Skeletal muscle cell (primary cell): ENCODE data around the gene PPP2R5D.
"Not testable (repeated sequence)": the region's sequence is repeated elsewhere in the genome, so short reads cannot be mapped to it uniquely, and the experiment has no call there.

Source experiments
- DNase-seq: peaks from one replicate; pipeline ENCODE4 v3.0.0-alpha.2; 2010; ENCODE audit warnings: low read depth
- H3K4me3 ChIP-seq: 2 replicates; pipeline ENCODE4 v1.5.1; 2011; ENCODE audit warnings: low read depth, mild to moderate bottlenecking, control low read depth, low read length, moderate library complexity

PPP2R5D gene

DNA sequence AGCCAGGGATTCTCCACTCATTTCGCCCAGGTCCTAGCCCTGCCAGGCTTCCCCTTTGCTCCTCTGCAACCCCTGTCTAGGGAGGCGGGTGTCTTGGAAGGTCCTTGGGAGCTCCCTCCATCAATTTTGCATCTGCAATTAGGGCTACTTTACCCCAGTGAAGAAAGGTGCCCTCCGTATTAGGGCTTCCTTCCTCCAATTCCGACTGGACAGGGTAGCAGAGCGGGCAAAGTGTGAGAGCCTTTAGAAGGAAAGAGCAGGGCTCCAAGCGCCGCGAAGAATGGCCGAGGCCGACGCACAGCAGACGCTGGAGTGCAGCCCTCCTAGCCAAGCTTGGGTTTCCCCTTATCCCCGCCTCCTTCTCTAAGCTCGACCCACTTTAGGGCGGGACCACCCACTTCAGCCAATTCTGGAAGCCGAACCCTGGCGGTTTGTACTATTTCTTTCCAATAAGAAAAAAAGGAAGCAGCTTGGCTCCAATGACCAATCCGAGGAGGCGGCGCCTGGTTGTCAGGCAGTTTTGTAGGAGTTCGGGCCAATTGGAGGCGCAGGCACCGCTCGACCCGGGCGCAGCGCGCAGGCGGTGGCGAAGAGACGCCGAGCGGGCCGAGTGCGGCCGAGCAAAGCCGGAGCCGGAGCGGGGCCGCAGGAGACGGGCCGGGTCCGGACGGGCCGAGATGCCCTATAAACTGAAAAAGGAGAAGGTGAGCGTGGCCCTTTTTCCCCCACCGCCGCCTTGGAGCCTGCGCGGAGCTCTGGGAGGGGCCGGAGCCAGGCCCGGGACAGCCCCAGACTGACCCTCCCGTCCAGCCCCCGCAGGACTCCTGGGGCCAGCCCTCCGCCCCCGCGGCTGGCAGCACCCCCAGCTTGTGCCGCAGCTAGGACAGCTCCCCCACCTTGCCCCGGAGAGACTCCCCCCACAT, at the start of gene PPP2R5D:
Gene PPP2R5D, plus strand, starts transcription at position 570 of the 923 bp plus-strand sequence. Its CDS starts 108 bp downstream, at position 678.
- peak within 1 kb of the TSS; percentile 81 for H3K4me3 ChIP-seq
- DNase-seq = peak; percentile 95

DNA sequence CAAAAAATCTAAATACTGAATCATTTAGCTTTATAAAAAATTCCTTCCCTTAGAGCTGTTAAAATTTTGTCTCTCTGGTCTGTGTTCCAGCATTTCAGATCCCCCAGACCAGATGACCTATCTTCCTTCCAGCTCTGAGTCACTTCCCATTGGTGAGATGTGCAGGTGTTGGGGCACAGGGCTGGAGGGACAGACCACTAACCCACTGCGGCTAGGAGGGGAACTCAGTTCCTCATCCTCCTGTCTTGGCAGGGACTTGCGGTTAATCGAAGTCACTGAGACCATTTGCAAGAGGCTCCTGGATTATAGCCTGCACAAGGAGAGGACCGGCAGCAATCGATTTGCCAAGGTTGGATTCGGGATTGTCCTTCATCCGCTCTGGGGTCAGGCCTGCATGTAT, 49.0 kb upstream of the PPP2R5D start:
- DNase-seq = no peak
- H3K4me3 ChIP-seq = no peak overlapping the region

DNA sequence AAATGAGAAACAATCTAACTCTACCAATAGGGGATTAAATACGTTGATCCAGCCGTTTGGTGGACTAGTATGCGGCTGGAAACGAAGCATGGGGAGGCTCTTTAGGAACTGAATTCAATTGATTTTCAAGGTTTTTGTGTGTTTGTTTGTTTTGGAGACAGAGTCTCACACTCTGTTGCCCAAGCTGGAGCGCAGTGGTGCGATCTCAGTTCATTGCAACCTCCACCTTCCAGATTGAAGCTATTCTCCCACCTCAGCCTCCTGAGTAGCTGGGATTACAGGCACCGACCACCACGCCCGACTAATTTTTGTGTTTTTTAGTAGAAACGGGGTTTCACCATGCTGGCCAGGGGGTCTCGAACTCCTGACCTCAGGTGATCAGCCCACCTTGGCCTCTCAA, 48.0 kb upstream of the PPP2R5D start:
- DNase-seq = no peak

DNA sequence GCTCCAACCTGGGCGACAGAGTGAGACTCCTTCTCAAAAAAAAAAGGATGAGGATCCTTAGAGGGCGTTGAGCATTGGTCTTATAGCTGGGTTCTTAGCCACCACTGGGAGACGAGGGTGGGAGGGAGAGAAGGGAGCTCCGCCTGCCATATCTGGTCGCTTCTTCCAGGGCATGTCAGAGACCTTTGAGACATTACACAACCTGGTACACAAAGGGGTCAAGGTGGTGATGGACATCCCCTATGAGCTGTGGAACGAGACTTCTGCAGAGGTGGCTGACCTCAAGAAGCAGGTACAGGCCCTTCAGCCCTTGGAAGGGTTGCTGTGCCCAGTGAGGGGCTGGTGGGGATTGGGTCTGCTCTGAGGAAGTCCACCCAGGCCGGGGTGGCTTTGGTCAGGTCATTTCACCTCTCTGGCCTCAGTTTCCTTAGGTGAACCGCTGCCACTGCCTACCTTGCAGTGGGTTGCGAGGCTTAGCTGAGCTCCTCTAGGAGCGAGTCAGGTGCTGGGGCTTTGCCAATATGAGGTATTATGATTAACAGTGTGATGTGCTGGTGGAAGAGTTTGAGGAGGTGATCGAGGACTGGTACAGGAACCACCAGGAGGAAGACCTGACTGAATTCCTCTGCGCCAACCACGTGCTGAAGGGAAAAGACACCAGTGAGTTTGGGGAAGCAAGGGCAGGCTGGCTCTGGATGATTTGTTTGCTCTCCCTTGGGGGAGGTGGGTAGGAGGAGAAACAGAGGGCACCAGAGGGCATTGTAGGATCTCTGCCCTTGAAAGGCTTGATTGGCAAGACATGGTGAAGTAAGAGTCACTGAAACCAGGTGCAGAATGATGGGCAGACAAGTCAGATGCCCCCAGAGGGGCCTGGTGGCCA, 46.6 kb upstream of the PPP2R5D start:
- no peak for DNase-seq
- no peak overlapping the region for H3K4me3 ChIP-seq

More for the DNA sequence above, 48.0 kb upstream of the PPP2R5D start:
- no peak overlapping the region for H3K4me3 ChIP-seq

DNA sequence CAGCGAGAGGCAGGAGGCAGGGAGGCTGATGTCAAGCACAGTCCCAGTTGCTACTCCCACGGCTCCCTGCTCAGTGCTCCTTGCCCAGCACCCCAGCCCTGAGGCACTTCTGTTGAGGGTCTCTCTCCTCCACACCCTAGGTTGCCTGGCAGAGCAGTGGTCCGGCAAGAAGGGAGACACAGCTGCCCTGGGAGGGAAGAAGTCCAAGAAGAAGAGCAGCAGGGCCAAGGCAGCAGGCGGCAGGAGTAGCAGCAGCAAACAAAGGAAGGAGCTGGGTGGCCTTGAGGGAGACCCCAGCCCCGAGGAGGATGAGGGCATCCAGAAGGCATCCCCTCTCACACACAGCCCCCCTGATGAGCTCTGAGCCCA, 46.0 kb upstream of the PPP2R5D start:
- no peak overlapping the region for H3K4me3 ChIP-seq
- DNase-seq = no peak

DNA sequence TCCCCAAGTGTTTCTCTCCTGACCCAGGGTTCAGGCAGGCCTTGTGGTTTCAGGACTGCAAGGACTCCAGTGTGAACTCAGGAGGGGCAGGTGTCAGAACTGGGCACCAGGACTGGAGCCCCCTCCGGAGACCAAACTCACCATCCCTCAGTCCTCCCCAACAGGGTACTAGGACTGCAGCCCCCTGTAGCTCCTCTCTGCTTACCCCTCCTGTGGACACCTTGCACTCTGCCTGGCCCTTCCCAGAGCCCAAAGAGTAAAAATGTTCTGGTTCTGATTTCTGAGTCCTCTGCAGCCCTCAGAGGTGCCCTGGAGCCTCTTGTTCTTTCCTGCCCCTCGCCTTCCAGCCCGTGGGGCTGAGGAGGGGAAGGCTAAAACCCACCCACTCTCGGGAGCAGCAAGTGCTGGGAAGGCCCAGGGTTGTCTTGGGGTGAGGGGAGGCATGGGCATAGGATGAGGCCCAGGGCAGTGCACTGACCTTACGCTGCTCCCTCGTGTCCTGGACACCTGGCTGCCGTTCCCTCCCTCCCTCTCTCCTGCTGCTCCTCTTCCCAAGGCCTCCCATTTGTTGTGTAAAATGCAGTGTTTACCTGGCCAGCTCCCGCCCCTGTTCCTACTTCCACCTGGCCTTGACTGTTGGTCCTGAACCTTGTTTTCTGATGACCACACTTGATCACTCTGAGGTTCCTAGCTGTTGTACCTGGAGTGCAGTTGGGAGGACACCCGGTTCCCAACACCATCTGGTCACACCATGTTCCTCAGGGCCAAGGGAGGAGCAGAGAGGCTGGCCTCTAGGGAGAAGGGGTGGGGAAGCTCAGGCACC, 45.2 kb upstream of the PPP2R5D start:
- H3K4me3 ChIP-seq = no peak overlapping the region
- DNase-seq = no peak

DNA sequence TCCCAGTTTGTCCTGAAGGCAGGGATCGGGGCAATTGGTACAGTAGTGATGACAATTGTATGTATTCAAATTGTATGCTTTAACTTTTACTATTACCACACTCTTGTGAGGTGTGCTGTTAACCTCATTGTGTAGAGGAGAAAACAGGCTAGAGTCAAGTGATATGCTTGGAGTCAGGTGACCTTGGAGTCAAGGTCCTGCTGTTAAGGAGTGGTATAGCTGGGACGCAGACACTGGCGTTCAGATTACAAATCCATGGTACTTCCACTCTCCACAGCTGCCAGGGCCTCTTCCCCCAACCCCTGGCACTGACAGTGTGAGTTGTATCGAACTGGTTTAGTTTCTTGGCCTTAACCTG, 44.6 kb upstream of the PPP2R5D start:
- no peak overlapping the region for H3K4me3 ChIP-seq
- no peak for DNase-seq

DNA sequence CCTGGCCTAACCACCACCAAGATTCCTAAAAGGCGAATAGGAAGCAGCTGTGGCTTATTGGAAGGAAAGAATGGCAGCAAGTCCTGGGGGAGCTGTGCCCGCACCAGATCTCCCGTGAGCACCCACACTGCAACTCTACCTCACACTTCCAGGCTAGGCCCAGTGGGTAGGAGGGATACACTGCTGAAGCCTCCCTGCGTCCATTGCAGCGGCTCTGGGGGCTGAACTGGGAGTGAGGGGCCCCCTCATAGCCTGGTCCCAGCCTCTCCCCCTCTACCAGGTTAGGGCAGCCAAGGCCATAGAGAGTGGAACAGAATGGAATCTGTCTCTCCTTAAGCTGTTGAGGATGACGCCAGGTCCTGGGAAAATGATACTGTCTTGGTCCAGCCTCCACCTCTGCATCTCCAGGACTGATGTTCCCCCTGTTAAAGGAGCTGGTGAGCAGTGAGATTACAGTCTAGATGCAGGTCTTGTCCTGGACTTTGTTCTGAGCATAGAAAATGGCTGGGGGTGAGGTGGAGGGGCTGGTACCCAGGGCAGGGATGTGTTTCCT, 43.8 kb upstream of the PPP2R5D start:
- no peak for DNase-seq

DNA sequence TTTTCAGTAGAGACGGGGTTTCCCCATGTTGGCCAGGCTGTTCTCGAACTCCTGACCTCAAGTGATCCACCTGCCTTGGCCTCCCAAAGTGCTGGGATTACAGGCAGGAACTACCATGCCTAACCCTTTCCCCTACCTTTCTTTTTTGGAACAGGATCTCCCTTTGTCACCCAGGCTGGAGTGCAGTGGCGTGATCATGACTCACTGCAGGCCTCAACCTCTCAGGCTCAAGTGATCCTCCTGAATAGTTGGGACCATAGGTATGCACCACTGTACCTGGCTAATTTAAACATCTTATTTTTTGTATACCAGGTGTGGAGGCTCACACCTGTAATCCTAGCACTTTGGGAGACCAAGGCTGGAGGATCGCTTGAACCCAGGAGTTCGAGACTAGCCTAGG, 43.0 kb upstream of the PPP2R5D start:
- DNase-seq, H3K4me3 ChIP-seq: not testable (repeated sequence)

More for the DNA sequence above, 43.8 kb upstream of the PPP2R5D start:
- H3K4me3 ChIP-seq = no peak overlapping the region

DNA sequence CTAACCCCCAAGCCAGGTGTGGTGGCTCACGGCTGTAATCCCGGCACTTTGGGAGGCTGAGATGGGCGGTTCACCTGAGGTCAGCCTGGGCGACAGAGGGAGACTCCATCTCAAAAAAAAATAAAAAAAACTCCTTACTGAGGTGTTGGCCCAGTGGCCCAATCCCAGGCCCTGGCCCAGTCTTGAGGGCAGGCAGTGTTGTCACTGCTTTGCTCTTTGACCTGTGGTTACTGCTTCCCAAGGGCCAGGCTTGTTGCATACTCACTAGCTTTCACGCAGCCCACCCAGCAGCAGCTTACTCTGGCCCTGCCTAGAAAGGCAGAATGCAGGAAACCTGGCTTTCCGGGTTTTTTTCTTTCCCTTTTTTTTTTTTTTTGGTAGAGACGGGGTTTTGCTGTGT, 41.9 kb upstream of the PPP2R5D start:
- no peak overlapping the region for H3K4me3 ChIP-seq
- DNase-seq = no peak

DNA sequence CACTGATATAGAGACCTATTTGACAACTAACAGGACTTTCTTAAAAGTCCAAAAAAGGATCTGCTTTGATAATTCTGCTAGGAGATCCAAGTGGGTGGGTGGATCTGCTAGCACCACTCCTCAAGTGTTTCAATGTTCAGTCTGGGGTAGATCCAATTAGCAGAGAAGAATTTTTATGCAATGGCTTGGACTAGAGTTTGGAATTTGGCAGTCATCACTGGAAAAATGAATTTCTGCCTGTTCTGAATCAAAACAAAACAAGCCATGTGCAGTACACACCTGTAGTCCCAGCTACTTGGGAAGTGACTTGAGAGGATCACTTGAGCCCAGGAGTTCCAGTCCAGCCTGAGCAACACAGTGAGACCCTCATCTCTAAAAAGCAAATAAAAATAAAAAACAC, 36.4 kb upstream of the PPP2R5D start:
- DNase-seq = no peak
- no peak overlapping the region for H3K4me3 ChIP-seq

DNA sequence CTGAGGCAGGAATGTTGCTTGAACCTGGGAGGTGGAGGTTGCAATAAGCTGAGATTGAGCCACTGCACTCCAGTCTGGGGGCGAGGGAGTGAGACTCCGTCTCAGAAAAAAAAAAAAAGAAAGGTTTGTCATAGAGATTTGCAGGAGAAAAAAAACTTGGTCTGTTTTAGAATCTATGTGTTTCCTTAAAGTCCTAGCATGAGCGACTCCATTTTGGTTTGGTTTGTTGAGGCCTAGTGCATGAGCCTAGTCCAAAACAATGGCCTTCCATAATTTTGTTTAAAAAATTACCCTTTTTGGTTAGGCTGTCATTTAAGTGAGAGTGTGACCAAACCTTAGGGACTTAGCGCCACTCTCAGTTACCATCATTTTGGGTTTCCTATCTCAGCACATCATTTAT, 32.0 kb upstream of the PPP2R5D start:
- no peak overlapping the region for H3K4me3 ChIP-seq
- DNase-seq = no peak

DNA sequence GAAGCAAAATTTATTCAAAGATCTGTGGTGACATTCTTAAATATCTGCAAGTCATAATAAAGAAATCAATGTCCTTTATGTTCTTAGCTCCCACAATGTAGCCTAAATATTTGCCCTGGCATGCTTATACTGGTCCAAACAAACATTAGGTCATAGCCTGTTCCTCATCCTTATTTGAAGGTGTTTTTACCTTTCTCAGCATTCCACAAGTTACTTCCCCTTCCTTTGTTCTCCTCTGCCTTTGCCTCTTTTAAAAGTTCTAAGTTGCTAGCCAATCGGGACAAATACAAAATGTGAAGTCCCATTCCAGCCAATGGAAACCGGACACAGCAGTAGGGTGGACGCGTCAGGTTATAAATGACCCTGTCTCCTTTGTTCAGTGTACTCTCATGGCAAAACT, 30.0 kb upstream of the PPP2R5D start:
- not testable (repeated sequence) for DNase-seq, H3K4me3 ChIP-seq

DNA sequence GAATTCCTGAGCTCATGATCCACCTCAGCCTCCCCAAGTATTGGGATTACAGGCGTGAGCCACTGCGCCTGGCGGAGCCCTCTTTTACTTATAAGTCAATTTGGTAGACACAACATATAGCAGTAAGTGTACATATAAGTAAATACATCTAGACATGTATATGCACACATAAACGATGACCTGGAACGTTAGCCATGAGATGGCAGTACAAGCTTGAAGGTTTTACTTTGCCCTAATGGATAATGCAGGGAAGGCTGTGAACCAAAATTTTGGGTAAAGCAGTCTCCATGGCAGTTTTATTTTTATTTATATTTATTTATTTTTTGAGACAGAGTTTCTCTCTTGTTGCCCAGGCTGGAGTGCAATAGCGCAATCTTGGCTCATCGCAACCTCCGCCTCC, 26.2 kb upstream of the PPP2R5D start:
- no peak for DNase-seq

DNA sequence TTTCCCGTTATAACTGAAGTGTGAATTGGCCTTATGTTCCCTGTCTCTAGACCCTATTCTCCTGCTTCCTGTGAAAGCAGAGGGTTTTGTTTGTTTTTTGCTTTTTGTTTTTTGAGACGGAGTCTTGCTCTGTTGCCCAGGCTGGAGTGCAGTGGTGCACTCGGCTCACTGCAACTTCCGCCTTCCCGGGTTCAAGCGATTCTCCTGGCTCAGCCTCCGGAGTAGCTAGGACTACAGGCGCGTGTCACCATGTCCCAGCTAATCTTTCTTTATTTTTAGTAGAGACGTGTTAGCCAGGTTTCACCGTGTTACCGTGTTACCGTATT, 24.5 kb upstream of the PPP2R5D start:
- peak overlapping the region; percentile 44 for H3K4me3 ChIP-seq
- no peak for DNase-seq

More for the DNA sequence above, 26.2 kb upstream of the PPP2R5D start:
- H3K4me3 ChIP-seq = no peak overlapping the region

DNA sequence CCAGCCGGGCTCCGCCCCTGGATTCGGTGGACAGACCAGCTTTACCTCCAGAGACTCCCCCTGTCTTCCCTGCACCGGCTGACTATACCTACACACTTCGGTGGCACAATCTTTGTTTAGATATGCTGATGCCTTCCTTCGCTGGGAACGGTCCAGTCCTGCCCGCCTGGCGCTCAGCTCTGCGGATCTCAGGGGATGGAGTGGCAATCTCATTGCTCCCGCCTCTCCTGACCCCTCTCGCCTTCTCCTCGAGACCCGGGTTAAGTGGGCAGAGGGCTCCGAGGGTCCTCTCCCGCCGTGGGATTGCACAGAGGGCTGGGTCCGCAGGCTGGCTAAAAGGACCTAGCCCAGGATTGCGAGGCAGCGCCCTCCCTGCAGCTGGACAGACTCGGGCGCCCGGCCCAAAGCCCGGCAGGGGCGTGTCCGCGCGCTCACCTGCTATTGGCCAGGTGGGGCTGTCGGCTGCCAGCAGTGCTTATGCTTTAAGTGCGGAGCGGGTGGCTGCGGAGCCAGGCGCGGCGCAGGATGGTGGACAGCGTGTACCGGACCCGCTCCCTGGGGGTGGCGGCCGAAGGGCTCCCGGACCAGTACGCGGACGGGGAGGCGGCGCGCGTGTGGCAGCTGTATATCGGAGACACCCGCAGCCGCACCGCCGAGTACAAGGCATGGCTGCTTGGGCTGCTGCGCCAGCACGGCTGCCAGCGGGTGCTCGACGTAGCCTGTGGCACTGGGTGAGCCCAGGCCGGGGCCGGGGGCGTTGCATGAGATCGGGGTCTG, 23.9 kb upstream of the PPP2R5D start, which contains the start of gene GNMT:
Gene GNMT, plus strand, starts transcription at position 512 of the 777 bp plus-strand sequence. Its CDS starts 14 bp downstream, at position 526.
- no peak for DNase-seq
- H3K4me3 ChIP-seq = peak within 1 kb of the TSS; percentile 44

DNA sequence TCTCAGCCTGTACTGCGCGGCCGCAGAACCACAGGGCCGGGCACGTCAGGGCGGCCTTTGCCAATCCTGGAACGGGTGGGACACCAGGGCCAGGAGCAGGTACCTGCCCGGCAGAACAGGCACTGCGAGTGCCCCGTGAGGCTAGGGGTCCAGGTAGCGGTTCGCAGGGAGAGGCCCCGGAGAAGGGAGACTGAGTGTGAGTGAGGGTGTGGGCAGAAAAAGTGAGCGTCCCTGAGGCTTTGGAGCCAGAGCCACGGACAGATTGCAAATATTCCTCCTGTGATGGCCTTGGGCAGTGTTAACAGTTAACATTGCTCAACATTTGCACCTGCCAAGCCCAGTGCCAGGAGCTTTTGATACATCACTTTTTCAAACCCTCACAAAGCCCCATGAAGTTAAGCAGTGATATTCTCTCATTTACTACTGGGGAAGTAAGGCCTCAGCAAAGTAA, 23.3 kb upstream of the PPP2R5D start:
- H3K4me3 ChIP-seq = peak overlapping the region; percentile 44
- DNase-seq = no peak

DNA sequence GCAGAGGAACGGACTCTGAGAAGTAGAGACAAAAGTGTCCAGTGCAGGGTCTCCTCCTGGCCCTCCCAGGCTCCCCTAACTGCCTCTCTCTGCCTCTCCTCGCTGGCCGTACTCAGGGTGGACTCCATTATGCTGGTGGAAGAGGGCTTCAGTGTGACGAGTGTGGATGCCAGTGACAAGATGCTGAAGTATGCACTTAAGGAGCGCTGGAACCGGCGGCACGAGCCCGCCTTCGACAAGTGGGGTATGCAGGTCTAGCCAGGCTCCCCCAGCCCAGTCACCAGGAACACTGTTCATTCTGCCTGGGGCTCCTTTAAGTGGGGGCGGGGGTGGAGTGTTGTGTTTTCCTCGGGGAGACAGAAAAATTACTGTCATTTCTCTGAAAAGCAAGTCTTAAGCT, 22.3 kb upstream of the PPP2R5D start:
- no peak overlapping the region for H3K4me3 ChIP-seq

More for the DNA sequence above, 22.3 kb upstream of the PPP2R5D start:
- DNase-seq = no peak
